ENCODE results near the gene URI1.
"Not testable (repeated sequence)": the region's sequence is repeated elsewhere in the genome, so short reads cannot be mapped to it uniquely, and the experiment has no call there.

URI1 gene

DNA sequence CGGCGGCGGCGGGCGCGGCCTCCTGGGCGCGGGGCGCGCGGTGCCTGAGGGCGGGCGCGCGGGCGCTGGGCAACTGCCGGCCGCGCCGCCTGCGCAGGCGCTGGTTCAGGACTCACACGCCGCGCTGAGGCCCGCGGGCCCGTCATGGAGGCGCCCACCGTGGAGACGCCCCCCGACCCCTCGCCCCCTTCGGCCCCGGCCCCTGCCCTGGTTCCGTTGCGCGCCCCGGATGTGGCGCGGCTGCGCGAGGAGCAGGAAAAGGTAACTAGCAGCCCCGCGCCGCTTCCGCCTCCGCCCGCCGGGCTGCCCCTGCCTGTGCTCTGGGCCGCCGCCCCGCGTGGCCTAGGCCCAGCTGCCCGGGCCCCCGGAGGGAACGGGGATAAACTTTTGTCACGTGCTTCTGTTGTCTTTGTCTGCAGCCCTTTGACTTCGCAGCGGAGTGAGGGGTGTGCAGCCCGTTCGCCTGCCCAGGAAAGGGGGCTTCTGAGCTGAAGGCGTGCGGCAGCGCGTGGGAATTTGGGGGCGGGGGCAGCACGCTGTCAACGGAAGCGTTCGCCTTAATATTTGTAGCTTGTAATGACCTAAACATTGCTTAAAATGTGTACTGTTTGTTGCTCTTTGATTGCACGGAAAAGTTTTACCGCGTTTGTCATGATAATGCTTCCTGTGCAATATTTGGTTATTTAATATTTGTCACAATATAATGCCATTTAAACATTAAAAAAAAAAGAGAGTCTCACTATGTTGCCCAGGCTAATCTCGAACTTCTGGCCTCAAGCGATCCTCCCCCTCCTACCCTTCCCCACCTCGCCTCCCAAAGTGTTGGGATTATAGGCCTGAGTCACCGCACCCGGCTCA, 594 bp downstream of the URI1 start:
- 0 to 1% methylated on average over 21 to 31 of the region's 79 CpGs for WGBS, 2 experiments (ENCODE audit: insufficient coverage in 2 of 2)
- H3K36me3 ChIP-seq (ENCODE audit: control insufficient read depth, insufficient read depth, low read length), result peaks cover 3% of the 10 kb centered on the region
- H3K4me1 ChIP-seq (ENCODE audit: control insufficient read depth, insufficient read depth, low read length, poor library complexity, severe bottlenecking), result peaks cover 2% of the 10 kb centered on the region
- H3K4me3 ChIP-seq (ENCODE audit: extremely low read depth, insufficient read depth, low read length, poor library complexity, severe bottlenecking), result peak overlapping the region; percentile 70
- H3K27ac ChIP-seq (ENCODE audit: low read depth, low read length, severe bottlenecking), result peak overlapping the region; percentile 76
- H3K9me3 ChIP-seq (ENCODE audit: control insufficient read depth, low read length), result no peaks in the 10 kb centered on the region

GRCh38 chr19:29943615-29944014, 1.6 kb downstream of the URI1 start:
- Histone ChIP-seq H3K9me3 (ENCODE audit: control insufficient read depth, low read length) (no peaks in the 10 kb centered on the region), H3K27ac (ENCODE audit: low read depth, low read length, severe bottlenecking) (no peak overlapping the region), H3K4me3 (ENCODE audit: extremely low read depth, insufficient read depth, low read length, poor library complexity, severe bottlenecking) (peak overlapping the region; percentile 70), H3K4me1 (ENCODE audit: control insufficient read depth, insufficient read depth, low read length, poor library complexity, severe bottlenecking) (peaks cover 2% of the 10 kb centered on the region), H3K36me3 (ENCODE audit: control insufficient read depth, insufficient read depth, low read length) (peaks cover 6% of the 10 kb centered on the region)
- WGBS, 2 experiments (ENCODE audit: insufficient coverage in 2 of 2), result 87 to 93% methylated on average over 5 of the region's 8 CpGs

GRCh38 chr19:29944390-29945012, 2.5 kb downstream of the URI1 start:
- WGBS, 2 experiments (ENCODE audit: insufficient coverage in 2 of 2), result 80 to 91% methylated on average over 3 to 5 of the region's 8 CpGs
- peaks cover 2% of the 10 kb centered on the region for H3K4me1 ChIP-seq (ENCODE audit: control insufficient read depth, insufficient read depth, low read length, poor library complexity, severe bottlenecking)
- H3K9me3 ChIP-seq (ENCODE audit: control insufficient read depth, low read length), result no peaks in the 10 kb centered on the region
- no peak overlapping the region for H3K4me3 ChIP-seq (ENCODE audit: extremely low read depth, insufficient read depth, low read length, poor library complexity, severe bottlenecking)
- H3K27ac ChIP-seq (ENCODE audit: low read depth, low read length, severe bottlenecking), result no peak overlapping the region
- peaks cover 6% of the 10 kb centered on the region for H3K36me3 ChIP-seq (ENCODE audit: control insufficient read depth, insufficient read depth, low read length)

- no peak overlapping the region for H3K4me3 ChIP-seq (ENCODE audit: extremely low read depth, insufficient read depth, low read length, poor library complexity, severe bottlenecking)
- WGBS, 2 experiments (ENCODE audit: insufficient coverage in 2 of 2), result no CpG with 5 or more reads among the region's 1 CpG
- H3K4me1 ChIP-seq (ENCODE audit: control insufficient read depth, insufficient read depth, low read length, poor library complexity, severe bottlenecking), result peaks cover 2% of the 10 kb centered on the region
- H3K9me3 ChIP-seq (ENCODE audit: control insufficient read depth, low read length), result no peaks in the 10 kb centered on the region
- no peak overlapping the region for H3K27ac ChIP-seq (ENCODE audit: low read depth, low read length, severe bottlenecking)
- peaks cover 6% of the 10 kb centered on the region for H3K36me3 ChIP-seq (ENCODE audit: control insufficient read depth, insufficient read depth, low read length)
Measured at GRCh38 chr19:29945017-29945416, 3.0 kb downstream of the URI1 start.

- no peaks in the 10 kb centered on the region for H3K9me3 ChIP-seq (ENCODE audit: control insufficient read depth, low read length)
- no peak overlapping the region for H3K4me3 ChIP-seq (ENCODE audit: extremely low read depth, insufficient read depth, low read length, poor library complexity, severe bottlenecking)
- WGBS, 2 experiments (ENCODE audit: insufficient coverage in 2 of 2), result no CpG with 5 or more reads among the region's 4 CpGs
- no peak overlapping the region for H3K27ac ChIP-seq (ENCODE audit: low read depth, low read length, severe bottlenecking)
- H3K4me1 ChIP-seq (ENCODE audit: control insufficient read depth, insufficient read depth, low read length, poor library complexity, severe bottlenecking), result peaks cover 2% of the 10 kb centered on the region
- H3K36me3 ChIP-seq (ENCODE audit: control insufficient read depth, insufficient read depth, low read length), result peaks cover 6% of the 10 kb centered on the region
Measured at GRCh38 chr19:29945433-29945832, 3.4 kb downstream of the URI1 start.

GRCh38 chr19:29946645-29947044, 4.6 kb downstream of the URI1 start:
- no peaks in the 10 kb centered on the region for H3K9me3 ChIP-seq (ENCODE audit: control insufficient read depth, low read length)
- H3K4me1 ChIP-seq (ENCODE audit: control insufficient read depth, insufficient read depth, low read length, poor library complexity, severe bottlenecking), result peaks cover 2% of the 10 kb centered on the region
- WGBS, 2 experiments (ENCODE audit: insufficient coverage in 2 of 2), result 92% methylated on average over 1 of the region's 2 CpGs; no CpG with 5 or more reads in 1 of the 2 experiments

GRCh38 chr19:29947871-29948270, 5.8 kb downstream of the URI1 start:
- H3K27ac ChIP-seq (ENCODE audit: low read depth, low read length, severe bottlenecking), result no peak overlapping the region
- WGBS, 2 experiments (ENCODE audit: insufficient coverage in 2 of 2), result 100% methylated on average over 1 of the region's 2 CpGs; no CpG with 5 or more reads in 1 of the 2 experiments
- no peak overlapping the region for H3K4me3 ChIP-seq (ENCODE audit: extremely low read depth, insufficient read depth, low read length, poor library complexity, severe bottlenecking)

More at GRCh38 chr19:29946645-29947044, 4.6 kb downstream of the URI1 start:
- no peak overlapping the region for H3K4me3 ChIP-seq (ENCODE audit: extremely low read depth, insufficient read depth, low read length, poor library complexity, severe bottlenecking)
- H3K36me3 ChIP-seq (ENCODE audit: control insufficient read depth, insufficient read depth, low read length), result peaks cover 6% of the 10 kb centered on the region
- no peak overlapping the region for H3K27ac ChIP-seq (ENCODE audit: low read depth, low read length, severe bottlenecking)

DNA sequence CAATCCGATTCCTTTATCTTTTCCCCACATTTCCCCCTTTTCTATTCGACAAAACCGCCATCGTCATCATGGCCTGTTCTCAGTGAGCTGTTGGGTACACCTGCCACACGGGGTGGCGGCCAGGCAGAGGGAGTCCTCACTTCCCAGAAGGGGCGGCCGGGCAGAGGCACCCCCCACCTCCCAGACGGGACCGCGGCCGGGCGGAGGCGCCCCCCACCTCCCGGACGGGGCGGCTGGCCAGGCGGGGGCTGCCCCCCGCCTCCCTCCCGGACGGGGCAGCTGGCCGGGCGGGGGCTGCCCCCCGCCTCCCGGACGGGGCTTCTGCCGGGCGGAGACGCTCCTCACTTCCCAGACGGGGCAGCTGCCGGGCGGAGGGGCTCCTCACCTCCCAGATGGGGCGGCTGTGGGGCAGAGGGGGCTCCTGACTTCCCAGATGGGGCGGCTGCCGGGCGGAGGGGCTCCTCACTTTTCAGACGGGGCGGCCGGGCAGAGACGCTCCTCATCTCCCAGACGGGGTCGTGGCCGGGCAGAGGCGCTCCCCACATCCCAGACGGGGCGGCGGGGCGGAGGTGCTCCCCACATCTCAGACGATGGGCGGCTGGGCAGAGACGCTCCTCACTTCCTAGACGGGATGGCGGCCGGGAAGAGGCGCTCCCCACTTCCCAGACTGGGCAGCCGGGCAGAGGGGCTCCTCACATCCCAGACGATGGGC, 6.9 kb downstream of the URI1 start:
- H3K4me3 ChIP-seq (ENCODE audit: extremely low read depth, insufficient read depth, low read length, poor library complexity, severe bottlenecking); H3K9me3 ChIP-seq (ENCODE audit: control insufficient read depth, low read length); H3K36me3 ChIP-seq (ENCODE audit: control insufficient read depth, insufficient read depth, low read length); H3K4me1 ChIP-seq (ENCODE audit: control insufficient read depth, insufficient read depth, low read length, poor library complexity, severe bottlenecking); H3K27ac ChIP-seq (ENCODE audit: low read depth, low read length, severe bottlenecking): not testable (repeated sequence)
- 94 to 96% methylated on average over 9 to 28 of the region's 57 CpGs for WGBS, 2 experiments (ENCODE audit: insufficient coverage in 2 of 2)

More at GRCh38 chr19:29947871-29948270, 5.8 kb downstream of the URI1 start:
- H3K9me3 ChIP-seq (ENCODE audit: control insufficient read depth, low read length), result no peaks in the 10 kb centered on the region
- peaks cover 2% of the 10 kb centered on the region for H3K4me1 ChIP-seq (ENCODE audit: control insufficient read depth, insufficient read depth, low read length, poor library complexity, severe bottlenecking)
- H3K36me3 ChIP-seq (ENCODE audit: control insufficient read depth, insufficient read depth, low read length), result peaks cover 6% of the 10 kb centered on the region

- H3K27ac ChIP-seq (ENCODE audit: low read depth, low read length, severe bottlenecking), result no peak overlapping the region
- no peaks in the 10 kb centered on the region for H3K9me3 ChIP-seq (ENCODE audit: control insufficient read depth, low read length)
- 73% methylated on average over 1 of the region's 1 CpG; no CpG with 5 or more reads in 1 of the 2 experiments for WGBS, 2 experiments (ENCODE audit: insufficient coverage in 2 of 2)
- H3K36me3 ChIP-seq (ENCODE audit: control insufficient read depth, insufficient read depth, low read length), result peaks cover 3% of the 10 kb centered on the region
- no peaks in the 10 kb centered on the region for H3K4me1 ChIP-seq (ENCODE audit: control insufficient read depth, insufficient read depth, low read length, poor library complexity, severe bottlenecking)
- H3K4me3 ChIP-seq (ENCODE audit: extremely low read depth, insufficient read depth, low read length, poor library complexity, severe bottlenecking), result no peak overlapping the region
Measured at GRCh38 chr19:29952177-29952576, 10.1 kb downstream of the URI1 start.

- H3K27ac ChIP-seq (ENCODE audit: low read depth, low read length, severe bottlenecking), result no peak overlapping the region
- WGBS, 2 experiments (ENCODE audit: insufficient coverage in 2 of 2), result 80% methylated on average over 1 of the region's 4 CpGs; no CpG with 5 or more reads in 1 of the 2 experiments
Measured at GRCh38 chr19:29952646-29953045, 10.6 kb downstream of the URI1 start.

More at GRCh38 chr19:29952646-29953045, 10.6 kb downstream of the URI1 start:
- no peak overlapping the region for H3K4me3 ChIP-seq (ENCODE audit: extremely low read depth, insufficient read depth, low read length, poor library complexity, severe bottlenecking)
- peaks cover 3% of the 10 kb centered on the region for H3K36me3 ChIP-seq (ENCODE audit: control insufficient read depth, insufficient read depth, low read length)
- H3K9me3 ChIP-seq (ENCODE audit: control insufficient read depth, low read length), result no peaks in the 10 kb centered on the region
- no peaks in the 10 kb centered on the region for H3K4me1 ChIP-seq (ENCODE audit: control insufficient read depth, insufficient read depth, low read length, poor library complexity, severe bottlenecking)

Data from mesodermal cell (in vitro differentiated cells).